ENCODE results near the gene ABITRAM.
"Not testable (repeated sequence)": the region's sequence is repeated elsewhere in the genome, so short reads cannot be mapped to it uniquely, and the experiment has no call there.

ABITRAM gene

DNA sequence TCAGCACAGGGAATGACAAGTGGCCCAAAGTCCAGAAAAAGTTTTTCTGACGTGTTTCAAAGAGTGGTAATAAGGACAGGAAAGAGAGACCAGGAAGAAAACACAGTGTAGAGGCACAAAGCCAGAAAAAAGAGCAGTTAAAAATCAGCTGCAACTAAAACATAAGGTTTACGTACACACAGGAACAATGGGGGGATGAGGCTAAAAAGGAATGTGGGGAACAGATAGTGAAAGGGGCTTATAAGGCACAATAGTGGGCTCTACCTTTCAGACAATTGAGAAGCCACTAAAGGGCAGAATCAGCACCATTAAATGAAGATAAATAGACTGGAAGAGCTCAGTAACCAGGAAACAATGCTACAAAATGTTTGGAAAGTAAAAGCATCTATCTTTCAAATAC, 5.8 kb upstream of the ABITRAM start:
- no peak for DNase-seq (ENCODE audit: low read depth in 3 of 3)

DNA sequence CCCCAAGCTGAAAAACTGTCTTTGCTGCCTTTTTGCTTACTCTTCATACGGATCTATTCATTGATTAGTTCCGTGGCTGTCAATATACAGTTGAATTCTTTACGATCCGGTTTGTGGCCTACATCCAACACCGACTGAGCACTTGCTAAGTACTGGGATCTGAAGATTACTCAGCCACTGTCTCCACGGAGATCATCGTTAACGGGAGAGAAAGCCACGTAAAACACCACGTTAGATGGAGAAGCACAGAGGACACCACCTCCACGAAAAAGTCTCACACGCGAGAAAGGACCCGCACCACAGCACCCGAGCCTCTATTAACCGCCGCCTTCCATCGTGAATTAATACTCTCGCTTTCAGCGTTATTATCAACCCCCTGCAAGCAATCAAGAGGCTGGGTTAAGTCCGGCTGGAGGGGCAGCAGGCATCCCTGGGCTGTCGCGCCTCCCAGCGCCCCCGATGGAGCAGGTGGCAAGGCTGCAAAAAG, 926 bp upstream of the ABITRAM start:
- DNase-seq (ENCODE audit: low read depth in 3 of 3) = peak in 2 of 3 experiments; percentile 0

DNA sequence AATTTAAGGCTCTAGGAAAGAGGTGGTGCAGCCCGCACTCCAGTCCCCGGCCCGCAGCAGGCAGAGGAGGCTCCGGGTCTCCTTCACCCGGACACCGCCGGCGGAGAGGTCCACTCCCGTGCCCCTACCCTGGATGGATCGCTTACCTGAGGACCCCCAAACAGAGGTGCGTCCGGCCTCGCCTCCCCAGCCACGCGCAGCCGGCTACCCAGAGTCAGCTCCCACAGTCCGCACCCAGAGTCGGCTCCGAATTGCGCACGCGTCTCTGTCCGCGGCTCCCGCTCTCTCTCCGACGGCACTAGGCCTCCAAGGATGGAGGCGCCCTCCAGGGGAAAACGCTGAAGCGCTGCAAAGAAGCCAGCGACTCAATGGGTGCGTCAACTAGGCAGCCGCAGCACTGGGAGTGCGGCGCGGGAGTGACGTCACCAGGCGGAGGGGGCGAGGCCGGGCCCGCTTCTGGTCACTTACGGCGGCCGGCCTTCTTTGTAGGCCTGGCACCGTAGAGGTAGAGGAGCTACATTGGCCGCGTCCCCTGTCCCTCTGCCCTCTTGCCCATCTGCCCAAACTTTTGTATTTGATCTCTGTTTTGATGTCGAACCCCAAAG, 380 bp upstream of the ABITRAM start, which contains the start of gene ELP1:
TSS of gene ELP1 (minus strand) at position 407 of the 605 bp plus-strand sequence. CDS start 2,978 bp downstream, outside the sequence.
- peak; percentile 82 to 89 (median 83) for DNase-seq (ENCODE audit: low read depth in 3 of 3)

DNA sequence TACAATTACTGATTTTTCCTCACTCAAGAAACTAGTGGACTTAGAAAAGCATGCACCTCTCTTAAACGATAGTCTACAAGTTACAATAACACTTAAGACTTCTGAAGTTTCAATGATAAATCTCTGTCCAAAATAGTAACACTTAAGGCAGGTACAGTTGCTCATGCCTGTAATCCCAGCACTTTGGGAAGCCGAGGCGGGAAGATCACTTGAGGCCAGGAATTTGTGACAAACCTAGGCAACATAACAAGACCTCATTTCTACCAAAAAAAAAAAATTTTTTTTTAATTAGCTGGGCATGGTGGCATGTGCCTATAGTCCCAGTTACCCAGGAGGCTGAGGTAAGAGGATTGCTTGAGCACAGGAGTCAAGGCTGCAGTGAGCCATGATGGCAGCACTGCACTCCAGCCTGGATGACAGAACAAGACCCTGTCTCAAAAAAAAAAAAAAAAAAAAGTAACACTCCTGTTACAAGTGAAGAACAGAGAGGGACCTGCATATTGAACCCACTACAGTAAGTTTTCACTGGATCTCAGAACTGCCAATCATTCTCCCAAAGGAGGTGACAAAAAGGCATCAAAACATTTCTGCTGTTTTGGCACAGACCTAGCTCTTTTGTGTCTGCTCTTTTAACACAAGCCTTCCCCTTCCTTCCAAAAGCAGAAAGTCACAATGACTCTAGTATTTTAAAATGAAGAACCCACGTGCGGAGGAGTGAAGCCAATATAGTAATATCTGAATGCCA, 3.5 kb downstream of the ABITRAM start:
- no peak for DNase-seq (ENCODE audit: low read depth in 3 of 3)

DNA sequence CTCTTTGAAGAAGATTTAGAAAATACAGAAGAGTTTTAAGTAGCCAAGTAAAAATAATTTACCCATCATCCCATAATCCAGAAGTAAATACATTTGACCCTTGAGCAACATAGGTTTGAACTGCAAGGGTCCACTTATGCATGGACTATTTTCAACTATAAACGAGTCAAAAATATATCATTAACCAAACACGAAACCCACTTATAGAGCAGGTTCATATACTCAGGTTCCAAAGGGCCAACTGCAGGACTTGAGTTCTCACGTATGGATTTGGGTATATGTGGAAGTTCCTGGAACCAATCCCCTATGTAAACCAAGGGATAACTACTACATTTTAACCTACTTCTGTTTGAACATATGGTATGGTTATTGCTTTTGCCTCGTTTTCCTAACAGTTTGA, 5.8 kb downstream of the ABITRAM start:
- DNase-seq (ENCODE audit: low read depth in 3 of 3) = no peak

DNA sequence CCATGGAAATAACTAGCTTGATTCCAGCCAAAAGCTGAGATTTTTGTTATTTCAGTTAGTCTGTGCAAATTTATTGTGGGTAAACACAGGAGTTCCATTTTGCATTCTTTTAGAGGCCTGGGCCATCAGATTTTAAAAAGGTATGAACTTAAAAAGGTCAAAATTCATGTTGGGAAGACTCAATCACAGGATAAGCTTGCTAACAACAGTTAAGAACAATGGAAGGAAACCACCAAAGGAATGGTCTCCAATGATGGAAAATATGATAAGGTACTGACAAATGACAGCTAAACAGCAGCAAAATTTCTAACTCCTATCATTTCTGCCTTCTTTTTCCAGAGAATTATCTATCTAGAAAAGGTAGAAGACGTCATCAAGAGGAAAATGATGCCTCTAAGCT, 16.0 kb downstream of the ABITRAM start:
- no peak for DNase-seq (ENCODE audit: low read depth in 3 of 3)

DNA sequence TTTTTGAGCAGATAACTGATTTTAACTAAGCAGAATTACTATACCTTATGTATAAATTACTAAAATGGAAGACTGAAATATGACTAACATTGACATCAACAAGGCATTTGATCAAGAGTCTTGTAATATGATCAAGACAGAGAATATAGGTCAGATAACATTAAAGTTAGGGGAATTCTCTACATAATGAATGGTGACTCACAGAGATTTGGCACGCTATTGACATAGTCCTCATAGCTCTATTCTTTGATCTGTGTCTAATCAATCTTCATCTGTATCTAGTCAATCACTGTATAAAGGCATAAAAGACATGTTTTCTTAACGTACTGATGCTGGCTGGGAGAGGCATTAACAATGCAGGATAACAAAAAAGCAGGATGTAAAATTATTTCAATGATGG, 17.4 kb downstream of the ABITRAM start:
- no peak for DNase-seq (ENCODE audit: low read depth in 3 of 3)

DNA sequence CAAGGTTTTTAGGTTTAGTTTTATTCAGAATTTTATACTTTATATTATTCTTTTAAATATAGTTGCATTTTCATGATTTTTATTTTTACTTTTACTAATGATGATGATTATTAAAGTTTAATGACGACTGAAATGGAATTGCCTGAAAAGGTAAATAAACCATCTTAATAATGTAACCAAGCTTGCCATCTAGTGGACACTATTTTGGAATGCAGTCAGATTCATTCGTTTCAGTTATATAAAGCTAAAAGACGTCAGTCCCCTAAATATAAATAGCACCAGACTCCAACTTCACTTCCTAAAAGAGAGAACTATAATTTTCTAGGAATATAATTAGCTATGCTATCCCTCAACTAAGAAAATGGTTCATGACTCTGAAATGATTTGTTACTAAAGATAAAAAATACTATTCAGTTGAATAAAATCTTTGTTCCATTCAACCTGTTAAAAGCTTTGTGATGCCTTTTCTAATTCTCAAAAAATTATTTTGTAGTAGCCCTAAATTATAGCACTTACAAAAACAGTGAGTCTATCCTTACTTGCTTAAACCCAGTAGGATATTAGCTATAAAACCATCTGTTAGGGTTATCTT, 19.9 kb downstream of the ABITRAM start:
- no peak for DNase-seq (ENCODE audit: low read depth in 3 of 3)

DNA sequence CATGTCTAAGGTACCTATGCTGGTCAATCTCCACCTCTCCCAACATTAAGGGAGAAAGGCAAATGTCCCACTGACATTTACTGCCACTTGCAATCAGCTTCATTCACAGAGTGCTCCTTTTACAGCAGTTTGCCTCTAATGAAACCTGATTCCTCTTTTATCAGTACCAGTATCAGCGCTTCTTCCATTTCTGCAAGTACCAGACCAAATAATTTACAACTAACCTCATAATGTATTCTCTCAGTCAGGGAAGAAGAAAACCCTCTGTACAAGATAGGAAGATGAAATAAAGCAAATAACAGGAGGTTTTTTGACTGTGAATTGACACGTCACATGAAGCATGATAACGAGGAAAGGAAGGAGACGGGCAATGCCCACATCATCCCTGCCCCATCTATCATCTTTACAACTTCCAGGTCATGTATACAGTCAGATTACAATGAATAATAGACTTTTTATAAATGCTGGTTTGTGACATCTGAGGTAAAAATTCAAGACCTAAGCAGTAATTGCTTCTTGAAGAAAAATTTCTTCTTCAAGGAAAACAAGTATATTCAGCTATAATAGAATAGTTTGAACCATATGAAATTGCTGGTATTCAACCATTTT, 21.9 kb downstream of the ABITRAM start:
- DNase-seq (ENCODE audit: low read depth in 3 of 3) = no peak

DNA sequence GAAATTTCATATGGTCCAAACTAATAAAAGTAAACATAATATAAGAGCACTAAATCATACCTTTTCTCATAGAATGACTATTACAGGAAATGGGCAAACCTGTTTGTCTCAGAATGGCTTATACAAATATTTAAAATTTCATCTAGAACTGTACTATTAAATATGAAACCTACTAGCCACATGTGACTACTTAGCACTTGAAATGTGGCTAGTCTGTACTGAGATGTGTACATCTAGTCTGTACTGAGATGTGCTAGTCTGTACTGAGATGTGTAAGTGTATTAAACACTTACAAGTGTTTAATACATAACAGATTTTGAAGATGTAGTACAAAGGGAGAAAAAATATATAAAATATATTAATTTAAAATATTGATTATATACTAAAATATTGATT, 22.4 kb downstream of the ABITRAM start:
- DNase-seq (ENCODE audit: low read depth in 3 of 3) = no peak

DNA sequence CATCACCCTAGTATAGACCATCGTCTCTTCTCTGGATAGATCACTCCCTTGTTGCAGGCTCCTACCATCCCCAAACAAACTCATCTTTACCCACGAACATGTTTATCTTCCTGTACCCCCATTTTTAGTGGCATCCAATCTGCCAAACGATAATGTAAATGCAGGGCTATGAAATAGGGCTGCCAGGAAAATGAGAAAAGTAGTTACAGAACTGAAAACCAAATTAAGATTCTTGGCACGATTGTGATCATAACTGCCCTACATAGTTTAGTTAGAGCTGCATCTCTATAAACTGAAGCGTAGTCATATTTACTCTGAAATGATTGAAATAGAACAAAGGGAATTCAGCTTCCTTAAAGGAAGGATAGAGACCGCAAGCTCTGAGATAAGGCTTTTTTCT, 26.1 kb downstream of the ABITRAM start:
- DNase-seq (ENCODE audit: low read depth in 3 of 3) = no peak

DNA sequence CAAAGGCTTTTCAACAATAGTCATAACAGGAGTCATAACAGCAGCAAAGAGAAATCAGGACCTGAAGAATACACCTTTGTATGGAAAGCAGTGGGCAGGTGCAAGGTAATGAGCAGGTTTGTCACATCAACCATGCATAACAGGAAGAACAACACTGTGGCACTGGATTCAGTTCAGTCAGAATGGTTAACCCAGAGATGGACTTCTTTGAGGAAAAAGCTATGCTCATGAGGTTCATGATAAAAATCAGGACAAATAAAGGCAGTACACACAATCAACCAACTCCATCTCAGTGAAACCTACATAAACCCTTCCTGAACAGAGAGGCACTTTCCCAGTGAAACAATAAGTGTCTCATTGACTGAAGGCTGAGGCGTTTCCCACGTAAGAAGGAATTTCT, 27.0 kb downstream of the ABITRAM start:
- DNase-seq (ENCODE audit: low read depth in 3 of 3) = no peak

DNA sequence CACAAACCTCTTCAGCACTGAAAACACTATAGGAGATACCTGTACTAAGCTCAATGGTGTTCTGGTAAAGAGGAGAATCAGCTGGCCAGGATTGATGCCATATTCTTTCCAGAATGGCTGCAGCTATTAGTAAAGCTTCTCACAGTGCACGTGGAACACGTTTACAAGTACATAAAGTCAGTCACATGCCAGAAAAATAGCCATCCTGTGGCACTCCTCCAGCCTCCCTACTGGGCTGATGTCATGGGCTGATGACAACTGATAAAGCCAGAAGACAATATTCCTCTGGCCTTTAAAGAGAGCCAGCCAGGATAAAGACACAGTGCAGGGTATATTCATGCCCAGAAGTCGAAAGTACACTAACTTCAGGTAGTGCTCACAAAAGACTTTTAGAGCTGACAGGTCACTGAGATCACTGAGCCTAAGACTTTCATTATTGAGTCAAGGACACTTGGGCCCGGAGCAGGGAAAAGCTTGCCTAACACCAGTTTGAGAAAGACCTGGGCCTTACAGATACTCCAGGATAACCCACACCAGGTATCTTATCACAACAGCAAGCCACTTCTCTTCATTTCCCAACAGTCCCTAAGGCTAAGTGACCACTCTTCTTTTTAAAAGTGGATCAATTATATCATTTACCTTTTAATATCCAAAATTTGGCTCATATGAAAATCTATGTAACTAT, 29.4 kb downstream of the ABITRAM start:
- no peak for DNase-seq (ENCODE audit: low read depth in 3 of 3)

DNA sequence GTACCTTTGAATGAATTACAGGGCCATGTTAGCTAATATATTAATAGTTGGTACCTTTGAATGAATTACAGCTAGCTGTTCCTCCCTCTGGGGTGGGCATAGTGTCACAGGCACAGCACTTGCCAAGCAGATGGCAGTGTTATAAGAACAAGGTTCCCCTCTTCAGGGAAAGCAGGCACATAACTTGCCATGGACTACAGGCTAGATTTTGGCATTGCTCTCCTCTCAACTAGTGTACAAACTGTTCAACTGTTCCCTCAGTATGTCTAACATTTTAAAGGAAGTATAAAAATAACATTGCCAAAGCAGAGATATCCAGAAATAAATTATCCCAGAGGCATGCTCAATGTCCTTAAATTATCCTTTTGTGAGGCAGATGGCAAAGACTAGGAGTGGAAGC, 33.7 kb downstream of the ABITRAM start:
- DNase-seq (ENCODE audit: low read depth in 3 of 3) = no peak

DNA sequence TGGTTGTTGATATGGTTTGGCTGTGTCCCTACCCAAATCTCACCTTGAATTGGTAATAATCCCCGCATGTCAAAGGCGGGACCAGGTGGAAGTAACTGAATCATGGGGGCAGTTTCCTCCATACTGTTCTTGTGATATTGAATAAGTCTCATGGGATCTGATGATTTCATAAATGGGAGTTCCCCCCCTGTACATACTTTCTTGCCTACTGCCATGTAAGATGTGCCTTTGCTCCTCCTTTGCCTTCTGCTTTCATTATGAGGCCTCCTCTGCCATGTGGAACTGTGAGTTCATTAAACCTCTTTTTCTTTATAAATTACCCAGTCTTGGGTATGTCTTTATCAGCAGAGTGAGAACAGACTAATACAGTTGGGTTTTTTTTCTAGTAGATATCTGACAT, 37.2 kb downstream of the ABITRAM start:
- DNase-seq (ENCODE audit: low read depth in 3 of 3) = not testable (repeated sequence)

DNA sequence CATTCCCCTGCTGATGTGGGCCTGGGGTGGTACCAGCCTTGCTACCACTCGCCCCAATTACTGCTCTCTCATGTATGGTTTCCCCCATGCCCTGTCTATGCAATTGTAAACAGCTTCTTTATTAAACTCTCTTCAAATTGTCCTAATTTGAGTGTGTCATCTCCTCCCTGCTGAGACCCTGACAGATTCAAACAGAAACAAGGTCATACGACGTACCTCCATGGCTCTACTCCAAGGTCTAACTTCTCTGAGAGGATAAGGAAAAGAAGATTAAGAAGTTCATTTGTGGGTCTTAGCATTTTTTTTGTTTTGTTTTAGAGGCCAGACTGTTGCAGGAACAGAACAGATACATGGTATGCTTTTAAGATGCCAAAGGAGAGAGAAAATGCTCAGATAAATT, 38.0 kb downstream of the ABITRAM start:
- DNase-seq (ENCODE audit: low read depth in 3 of 3) = no peak

DNA sequence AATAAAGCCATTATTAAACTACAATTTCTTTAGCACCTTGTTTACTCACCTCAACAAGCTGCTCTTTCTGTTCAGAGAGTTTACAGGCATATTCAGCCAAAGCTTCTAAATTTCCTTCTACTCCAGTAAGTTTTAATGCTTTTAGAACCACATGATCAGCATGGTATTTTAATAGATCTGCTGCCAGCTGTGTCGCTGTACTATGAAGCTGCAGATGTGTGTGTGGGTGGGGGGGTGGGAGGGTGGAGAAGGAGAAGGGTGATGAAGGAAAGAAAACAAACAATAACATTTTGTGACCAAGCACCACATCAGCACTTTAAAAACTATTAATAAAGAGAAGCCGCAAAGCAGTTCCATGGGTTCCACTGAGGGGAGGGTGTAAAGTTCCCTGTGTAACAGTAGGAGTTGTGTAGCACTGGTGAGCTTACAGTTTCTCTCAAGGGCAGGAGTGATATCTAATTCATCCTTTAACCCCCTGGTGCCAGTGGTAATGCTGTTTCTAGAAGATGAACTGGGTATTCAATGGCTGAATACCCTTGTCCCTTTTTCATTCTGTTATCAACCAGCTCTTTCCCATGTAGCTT, 38.5 kb downstream of the ABITRAM start:
- DNase-seq (ENCODE audit: low read depth in 3 of 3) = no peak

DNA sequence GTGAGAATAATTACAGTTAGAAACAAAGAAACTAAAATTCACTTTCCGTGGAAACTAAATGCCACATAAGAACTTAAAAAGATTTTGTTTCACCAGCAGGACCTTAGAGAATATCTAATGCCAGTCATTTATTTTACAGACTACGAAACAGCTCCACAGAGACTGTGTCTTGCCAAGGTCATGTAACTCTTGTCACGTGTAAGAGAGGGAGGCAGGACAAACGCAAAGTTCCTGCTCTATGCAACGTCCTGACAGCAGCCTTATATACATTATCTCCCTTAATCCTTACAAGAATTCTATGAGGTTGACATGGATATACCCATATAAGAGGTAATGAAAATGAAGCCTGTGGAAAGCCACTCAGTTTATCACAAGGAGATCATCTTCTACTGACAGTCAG, 39.7 kb downstream of the ABITRAM start:
- no peak for DNase-seq (ENCODE audit: low read depth in 3 of 3)

DNA sequence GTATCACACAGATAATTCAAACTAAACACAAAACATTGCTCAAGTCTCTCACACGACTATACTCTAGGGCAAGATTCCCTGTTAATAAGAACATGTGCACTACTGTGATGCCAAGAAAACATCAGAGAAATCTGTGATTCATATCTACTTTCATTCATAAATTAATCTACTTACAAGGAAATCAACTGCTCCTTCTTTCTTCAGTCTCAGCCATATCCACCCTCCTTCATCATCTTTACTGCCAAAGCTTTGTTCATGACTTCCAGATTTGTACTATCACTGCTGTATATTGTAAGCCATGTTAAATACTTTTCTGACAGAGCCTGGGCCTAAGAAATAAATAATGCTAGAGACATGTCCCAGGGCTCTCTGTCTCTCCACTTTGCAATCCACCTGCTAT, 44.0 kb downstream of the ABITRAM start:
- no peak for DNase-seq (ENCODE audit: low read depth in 3 of 3)

DNA sequence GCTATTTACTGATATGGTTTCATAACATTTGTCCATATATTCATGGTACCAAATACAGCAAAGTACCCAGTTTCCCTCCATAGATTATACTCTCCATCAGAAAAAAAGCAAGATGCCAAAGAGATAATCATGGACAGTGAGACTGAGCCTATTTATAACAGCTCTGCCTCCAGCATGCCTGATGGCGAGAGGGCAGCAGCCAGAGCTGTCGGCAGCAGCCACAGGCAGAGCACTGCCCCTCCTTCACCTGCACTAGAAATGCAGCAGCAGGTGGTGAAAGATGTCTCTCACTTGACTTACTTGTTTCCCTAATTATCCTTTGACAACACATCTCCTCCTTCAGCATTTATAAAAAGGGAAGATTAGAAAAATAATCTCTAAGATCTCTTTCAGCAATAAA, 46.7 kb downstream of the ABITRAM start:
- no peak for DNase-seq (ENCODE audit: low read depth in 3 of 3)

DNA sequence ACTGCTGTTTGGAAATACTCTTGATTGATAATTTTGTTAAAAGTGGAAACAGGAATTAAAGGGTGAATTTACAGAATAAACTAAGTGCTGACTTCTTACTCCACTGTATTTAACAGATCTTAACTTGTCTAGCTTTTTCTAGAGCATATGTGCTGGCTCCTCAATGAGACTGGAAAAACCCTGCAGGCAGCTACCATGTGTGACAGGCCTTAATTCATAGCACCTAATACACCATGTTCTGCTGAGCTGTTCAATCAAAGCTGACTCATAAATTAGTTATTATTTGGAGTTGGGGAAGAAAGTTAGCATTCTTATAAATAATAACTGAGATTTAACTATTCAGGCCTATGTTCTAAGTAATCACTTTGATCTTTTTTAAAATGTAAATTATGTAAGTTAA, 49.7 kb downstream of the ABITRAM start:
- DNase-seq (ENCODE audit: low read depth in 3 of 3) = no peak

Data from stimulated activated CD4-positive, alpha-beta T cell treated with anti-CD3 and anti-CD28 coated beads, TNF-alpha, amount 100 ng/mL, for 24 hours (primary cell).